Smooth muscle cell (in vitro differentiated cells): ENCODE results near the gene ALKAL2. TPM values are rescaled to one million over a fixed set of nuclear protein-coding genes. Genes with fewer than 3 reads are reported as not detected.

ENCODE experiments used
- DNase-seq: peaks from one replicate; lab custom pipeline; 2025; ENCODE audit not compliant: unreplicated experiment; lab: John Stamatoyannopoulos, UW
- H2AFZ ChIP-seq: fragments of 200-600 bp; sonication (generic); 2 replicates; pipeline ENCODE4 v1.6.0; 2016; ENCODE audit warnings: antibody characterized with exemption, low read depth, mild to moderate bottlenecking
- H3F3A ChIP-seq: fragments of 200-600 bp; sonication (generic); 2 replicates; pipeline ENCODE4 v1.6.0; 2017; ENCODE audit warnings: antibody characterized with exemption, low read depth
- H3K27ac ChIP-seq: fragments of 200-600 bp; sonication (generic); 2 replicates; pipeline ENCODE4 v1.5.1; 2016; ENCODE audit warnings: low read depth, mild to moderate bottlenecking
- H3K27me3 ChIP-seq: fragments of 200-600 bp; sonication (generic); 2 replicates; pipeline ENCODE4 v1.6.1; 2016; ENCODE audit warnings: low read depth, mild to moderate bottlenecking
- H3K36me3 ChIP-seq: fragments of 200-600 bp; sonication (generic); 2 replicates; pipeline ENCODE4 v1.5.1; 2016; ENCODE audit warnings: low read depth
- H3K4me1 ChIP-seq: fragments of 200-600 bp; sonication (generic); 2 replicates; pipeline ENCODE4 v1.5.1; 2016; ENCODE audit warnings: low read depth
- H3K4me2 ChIP-seq: fragments of 200-600 bp; sonication (generic); 2 replicates; pipeline ENCODE4 v1.6.0; 2016; ENCODE audit warnings: mild to moderate bottlenecking
- H3K4me3 ChIP-seq: fragments of 200-600 bp; sonication (generic); 2 replicates; pipeline ENCODE4 v1.5.1; 2016; ENCODE audit warnings: mild to moderate bottlenecking
- H3K79me2 ChIP-seq: fragments of 200-600 bp; sonication (generic); 2 replicates; pipeline ENCODE4 v1.6.0; 2016; ENCODE audit warnings: low read depth, mild to moderate bottlenecking
- H3K9ac ChIP-seq: fragments of 200-600 bp; sonication (generic); 2 replicates; pipeline ENCODE4 v1.6.0; 2016; ENCODE audit warnings: low read depth
- H3K9me3 ChIP-seq: fragments of 200-600 bp; sonication (generic); replicated peaks from 2 replicates; pipeline ENCODE4 v1.5.1; 2016; ENCODE audit warnings: low read depth
- H4K20me1 ChIP-seq: fragments of 200-600 bp; sonication (generic); 2 replicates; pipeline ENCODE4 v1.6.0; 2016; ENCODE audit warnings: low read depth
- WGBS: methylation state at CpG from one replicate; pipeline ENCODE4 v1.1.7; 2016; ENCODE audit warnings: low lambda C conversion rate; 5-methylcytosine and 5-hydroxymethylcytosine counted together
- polyA plus RNA-seq: library from polyadenylated mRNA; unstranded; fragments of >200 nt; fragmentation: Nextera tagmentation; extraction: Ambion mirVana; gene quantifications from 2 replicates; pipeline ENCODE4 v1.2.1, GENCODE V29; 2016
- total RNA-seq: library from RNA; depleted of rRNA; stranded (reverse); fragments of >200 nt; gene quantifications from 2 replicates; pipeline ENCODE4 v1.2.3, GENCODE V29; 2014
- TF ChIP-seq, protein P1 (sequence below): fragments of 200-600 bp; sonication (generic); IDR thresholded peaks from 2 replicates; pipeline ENCODE4 v1.5.1; 2017; ENCODE audit warnings: borderline replicate concordance, mild to moderate bottlenecking, antibody characterized with exemption; ENCODE audit not compliant: insufficient read depth, poor library complexity, severe bottlenecking

Gene ALKAL2
- total and polyA plus RNA-seq, 2 experiments from 2014 or later: 0.58 to 0.67 TPM

GRCh38 chr2:259789-260331, 28.0 kb downstream of the ALKAL2 start:
- Histone ChIP-seq H3K4me3 (no peak overlapping the region), H2AFZ (no peak overlapping the region), H3K9me3 (peaks cover 9% of the 10 kb centered on the region), H3K4me2 (no peak overlapping the region), H3F3A (no peaks in the 10 kb centered on the region), H3K4me1 (no peaks in the 10 kb centered on the region), H3K79me2 (peaks cover 13% of the 10 kb centered on the region), H4K20me1 (no peaks in the 10 kb centered on the region), H3K27ac (no peak overlapping the region), H3K27me3 (no peaks in the 10 kb centered on the region), H3K9ac (no peak overlapping the region), H3K36me3 (no peaks in the 10 kb centered on the region)
- no peak for DNase-seq
- 98% methylated on average over 2 of the region's 2 CpGs for WGBS
- TF ChIP-seq, protein P1, sequence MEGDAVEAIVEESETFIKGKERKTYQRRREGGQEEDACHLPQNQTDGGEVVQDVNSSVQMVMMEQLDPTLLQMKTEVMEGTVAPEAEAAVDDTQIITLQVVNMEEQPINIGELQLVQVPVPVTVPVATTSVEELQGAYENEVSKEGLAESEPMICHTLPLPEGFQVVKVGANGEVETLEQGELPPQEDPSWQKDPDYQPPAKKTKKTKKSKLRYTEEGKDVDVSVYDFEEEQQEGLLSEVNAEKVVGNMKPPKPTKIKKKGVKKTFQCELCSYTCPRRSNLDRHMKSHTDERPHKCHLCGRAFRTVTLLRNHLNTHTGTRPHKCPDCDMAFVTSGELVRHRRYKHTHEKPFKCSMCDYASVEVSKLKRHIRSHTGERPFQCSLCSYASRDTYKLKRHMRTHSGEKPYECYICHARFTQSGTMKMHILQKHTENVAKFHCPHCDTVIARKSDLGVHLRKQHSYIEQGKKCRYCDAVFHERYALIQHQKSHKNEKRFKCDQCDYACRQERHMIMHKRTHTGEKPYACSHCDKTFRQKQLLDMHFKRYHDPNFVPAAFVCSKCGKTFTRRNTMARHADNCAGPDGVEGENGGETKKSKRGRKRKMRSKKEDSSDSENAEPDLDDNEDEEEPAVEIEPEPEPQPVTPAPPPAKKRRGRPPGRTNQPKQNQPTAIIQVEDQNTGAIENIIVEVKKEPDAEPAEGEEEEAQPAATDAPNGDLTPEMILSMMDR: no peak

DNA sequence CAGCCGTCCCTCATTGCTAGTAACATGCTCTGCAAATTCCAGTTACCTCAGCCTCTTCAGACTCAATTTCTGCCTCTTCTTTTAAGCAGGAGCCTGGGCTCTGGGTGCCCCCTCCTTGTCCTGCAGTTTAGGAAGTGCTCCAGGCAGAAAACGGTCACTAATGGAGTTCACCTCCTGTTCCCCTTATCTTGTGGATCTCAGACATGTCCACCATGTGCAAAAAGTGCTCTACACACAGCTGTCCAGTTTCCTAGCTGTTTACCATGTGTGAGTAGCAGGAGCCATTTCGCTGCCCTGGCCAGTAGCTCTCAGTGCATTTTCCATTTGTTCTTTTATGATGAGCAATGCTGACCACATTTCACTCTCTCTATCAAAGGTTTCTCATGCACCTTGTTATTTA, 29.0 kb downstream of the ALKAL2 start:
- H3K9me3 ChIP-seq: peaks cover 9% of the 10 kb centered on the region
- H2AFZ ChIP-seq: no peak overlapping the region
- no peaks in the 10 kb centered on the region for H4K20me1 ChIP-seq
- no peaks in the 10 kb centered on the region for H3F3A ChIP-seq
- H3K79me2 ChIP-seq: peaks cover 12% of the 10 kb centered on the region
- TF ChIP-seq, protein P1: no peak
- H3K9ac ChIP-seq: no peak overlapping the region
- DNase-seq: no peak
- H3K4me2 ChIP-seq: no peak overlapping the region
- no peaks in the 10 kb centered on the region for H3K4me1 ChIP-seq
- no peak overlapping the region for H3K27ac ChIP-seq
- no peak overlapping the region for H3K4me3 ChIP-seq
- 91% methylated on average over 3 of the region's 3 CpGs for WGBS
- H3K27me3 ChIP-seq: no peaks in the 10 kb centered on the region
- no peaks in the 10 kb centered on the region for H3K36me3 ChIP-seq

GRCh38 chr2:257842-258241, 30.0 kb downstream of the ALKAL2 start:
- H3K4me3 ChIP-seq: no peak overlapping the region
- WGBS: 72% methylated on average over 2 of the region's 2 CpGs
- H3K27me3 ChIP-seq: no peaks in the 10 kb centered on the region
- no peaks in the 10 kb centered on the region for H3K36me3 ChIP-seq
- no peaks in the 10 kb centered on the region for H3K4me1 ChIP-seq
- H3K4me2 ChIP-seq: no peak overlapping the region
- TF ChIP-seq, protein P1: no peak
- no peaks in the 10 kb centered on the region for H4K20me1 ChIP-seq
- no peak for DNase-seq
- peaks cover 12% of the 10 kb centered on the region for H3K79me2 ChIP-seq
- no peak overlapping the region for H2AFZ ChIP-seq
- H3K27ac ChIP-seq: no peak overlapping the region
- H3K9ac ChIP-seq: no peak overlapping the region
- H3F3A ChIP-seq: no peaks in the 10 kb centered on the region
- peaks cover 9% of the 10 kb centered on the region for H3K9me3 ChIP-seq

- Histone ChIP-seq H3K27me3 (no peaks in the 10 kb centered on the region), H3K27ac (no peak overlapping the region), H3K79me2 (peaks cover 12% of the 10 kb centered on the region), H4K20me1 (no peaks in the 10 kb centered on the region), H3K4me3 (no peak overlapping the region), H2AFZ (no peak overlapping the region), H3K4me1 (no peaks in the 10 kb centered on the region), H3K4me2 (no peak overlapping the region), H3F3A (no peaks in the 10 kb centered on the region), H3K36me3 (no peaks in the 10 kb centered on the region), H3K9ac (no peak overlapping the region), H3K9me3 (peaks cover 9% of the 10 kb centered on the region)
- TF ChIP-seq, protein P1: no peak
- WGBS: 96% methylated on average over 3 of the region's 3 CpGs
- no peak for DNase-seq
Observed at GRCh38 chr2:257429-257828, 30.5 kb downstream of the ALKAL2 start.
